Stomach (tissue), 4 donors: ENCODE data around the gene GPR15.

Source experiments
- CTCF ChIP-seq, 7 experiments: fragments of 450-650 bp in 4 of 7; fragments of 200-600 bp in 3 of 7; sonication (generic) in 3 of 7; IDR thresholded peaks; one replicate each; pipeline ENCODE4 v1.5.1; 2016 to 2019; ENCODE audit warnings: antibody characterized with exemption in 7 of 7, control low read depth in 2 of 7, mild to moderate bottlenecking in 1 of 7
- POLR2A ChIP-seq, 4 donors: fragments of 450-650 bp; IDR thresholded peaks; one replicate each; pipeline ENCODE4 v1.6.1; 2016; ENCODE audit warnings: antibody characterized with exemption in 4 of 4, control low read depth in 2 of 4, mild to moderate bottlenecking in 1 of 4, moderate library complexity in 1 of 4
- POLR2AphosphoS5 ChIP-seq, 3 donors: sonication (generic); formaldehyde crosslinking; IDR thresholded peaks; one replicate each; pipeline ENCODE4 v1.6.1; 2016; ENCODE audit warnings: antibody characterized with exemption in 3 of 3

DNA sequence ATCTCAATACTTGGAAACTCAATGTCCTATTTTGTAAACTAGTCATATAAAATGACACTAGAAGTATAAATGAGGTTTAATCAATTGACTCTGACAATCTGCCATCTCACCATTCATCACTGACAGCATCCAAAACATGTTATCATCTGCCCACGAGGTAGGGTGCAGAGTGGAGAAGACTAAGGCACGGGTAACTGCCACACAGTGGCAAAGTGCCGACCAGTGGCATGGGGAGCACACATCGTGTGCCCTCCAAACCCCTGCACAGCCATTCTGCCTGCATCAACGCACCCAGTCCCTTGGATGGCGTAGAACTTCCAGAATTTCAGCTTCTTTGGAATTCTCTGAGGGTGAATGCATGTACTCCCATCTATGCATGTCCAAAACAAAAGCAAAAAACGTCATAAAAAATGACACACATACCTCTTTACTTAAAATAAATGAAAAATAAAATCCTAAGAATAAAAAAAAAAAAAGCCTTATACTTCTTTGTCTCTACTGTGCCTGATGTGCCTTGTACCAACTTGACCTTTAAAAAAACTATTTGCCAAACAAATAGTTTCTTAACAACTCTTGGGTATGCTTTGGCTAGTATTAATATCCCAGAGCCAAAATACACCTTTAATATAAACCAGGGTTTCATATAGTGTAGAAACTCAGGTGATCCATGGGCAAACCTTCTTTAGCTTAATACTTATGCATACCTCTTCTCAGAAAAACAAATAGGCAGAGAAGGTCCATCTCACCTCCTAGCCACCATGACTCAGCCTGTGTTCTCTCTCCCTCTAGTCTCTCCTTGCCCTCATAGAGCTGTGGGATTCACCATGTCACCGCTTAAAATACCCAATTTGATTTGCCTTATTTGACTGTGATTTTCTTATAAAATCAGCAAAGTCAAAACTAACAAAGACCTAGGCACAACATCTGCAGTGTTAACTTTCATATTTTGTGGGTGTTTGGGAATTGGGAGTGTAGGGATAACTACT is 48.9 kb downstream of the GPR15 start:
- TF ChIP-seq POLR2A (IDR thresholded peaks at IDR 0.05) (no peak), CTCF (IDR thresholded peaks at IDR 0.05) (no peak), POLR2AphosphoS5 (IDR thresholded peaks at IDR 0.05) (no peak)
